Measurements from ENCODE around the gene DCAF7.

The DCAF7 gene, protein sequence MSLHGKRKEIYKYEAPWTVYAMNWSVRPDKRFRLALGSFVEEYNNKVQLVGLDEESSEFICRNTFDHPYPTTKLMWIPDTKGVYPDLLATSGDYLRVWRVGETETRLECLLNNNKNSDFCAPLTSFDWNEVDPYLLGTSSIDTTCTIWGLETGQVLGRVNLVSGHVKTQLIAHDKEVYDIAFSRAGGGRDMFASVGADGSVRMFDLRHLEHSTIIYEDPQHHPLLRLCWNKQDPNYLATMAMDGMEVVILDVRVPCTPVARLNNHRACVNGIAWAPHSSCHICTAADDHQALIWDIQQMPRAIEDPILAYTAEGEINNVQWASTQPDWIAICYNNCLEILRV

DNA sequence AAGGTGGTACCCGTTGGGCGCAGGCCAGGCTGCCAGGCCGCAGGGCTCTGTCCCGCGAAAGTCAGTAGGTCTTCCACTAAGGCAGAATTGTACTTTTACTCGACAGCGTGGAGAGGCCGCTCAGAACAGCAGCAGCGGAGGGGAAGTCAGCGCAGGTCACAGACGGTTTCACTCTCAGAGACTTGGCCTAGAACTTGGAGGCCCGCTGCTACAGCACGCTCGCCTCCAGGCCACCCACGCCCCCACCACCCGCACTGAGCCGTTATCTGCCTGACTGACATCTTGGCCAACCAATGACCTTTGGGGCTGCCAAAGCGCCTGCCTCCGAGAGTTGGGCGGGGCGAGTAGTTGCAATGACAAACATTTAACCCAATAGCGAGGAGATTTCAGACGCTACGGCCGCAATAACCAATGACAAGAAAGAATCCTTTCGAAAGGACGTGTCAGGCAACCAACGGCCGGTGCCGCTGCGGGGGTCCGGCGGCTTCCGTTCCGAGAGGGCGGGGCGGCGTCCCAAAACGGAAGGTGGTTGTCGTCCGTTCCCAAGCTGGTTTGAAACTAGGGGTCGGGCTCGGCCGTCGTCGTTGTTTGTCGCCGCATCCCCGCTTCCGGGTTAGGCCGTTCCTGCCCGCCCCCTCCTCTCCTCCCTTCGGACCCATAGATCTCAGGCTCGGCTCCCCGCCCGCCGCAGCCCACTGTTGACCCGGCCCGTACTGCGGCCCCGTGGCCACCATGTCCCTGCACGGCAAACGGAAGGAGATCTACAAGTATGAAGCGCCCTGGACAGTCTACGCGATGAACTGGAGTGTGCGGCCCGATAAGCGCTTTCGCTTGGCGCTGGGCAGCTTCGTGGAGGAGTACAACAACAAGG lies at the start of gene DCAF7:
TSS of gene DCAF7 (plus strand) at position 532 of the 871 bp plus-strand sequence. CDS start at position 733, 201 bp downstream.
- DNase-seq = peak; percentile 95 to 98 (median 97)

DNA sequence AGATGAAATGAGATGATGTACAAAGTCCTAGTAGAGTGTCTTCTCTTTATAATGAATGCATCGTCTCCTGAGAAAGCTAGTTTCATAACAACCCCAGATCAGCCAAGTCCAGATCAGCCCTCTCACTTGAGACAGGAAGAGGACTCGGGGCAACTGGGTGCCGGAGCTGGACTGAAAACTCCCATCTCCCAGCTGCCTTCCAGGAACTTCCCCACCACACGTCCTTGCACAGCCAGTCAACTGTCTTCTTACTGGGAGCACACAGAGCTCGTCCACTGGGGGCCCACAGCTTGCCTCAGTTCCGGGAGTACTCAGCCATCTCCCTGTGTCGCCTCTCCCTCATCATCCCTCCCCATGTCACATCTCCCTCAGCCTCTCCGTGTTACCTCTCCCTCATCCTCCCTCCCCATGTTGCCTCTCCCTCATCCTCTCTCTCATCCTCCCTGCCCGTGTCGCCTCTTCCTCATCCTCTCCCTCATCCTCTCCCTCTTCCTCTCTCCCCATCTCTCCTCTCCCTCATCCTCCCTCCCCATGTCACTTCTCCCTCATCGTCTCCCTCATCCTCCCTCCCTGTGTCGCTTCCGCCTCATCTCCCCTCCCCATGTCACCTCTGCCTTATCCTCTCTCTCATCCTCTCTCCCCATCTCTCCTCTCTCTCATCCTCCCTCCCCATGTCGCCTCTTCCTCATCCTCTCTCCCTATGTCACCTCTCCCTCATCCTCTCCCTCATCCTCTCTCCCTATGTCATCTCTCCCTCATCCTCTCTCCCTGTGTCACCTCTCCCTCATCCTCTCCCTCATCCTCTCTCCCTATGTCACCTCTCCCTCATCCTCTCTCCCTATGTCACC lies 49.5 kb upstream of the DCAF7 start:
- no peak for DNase-seq

DNA sequence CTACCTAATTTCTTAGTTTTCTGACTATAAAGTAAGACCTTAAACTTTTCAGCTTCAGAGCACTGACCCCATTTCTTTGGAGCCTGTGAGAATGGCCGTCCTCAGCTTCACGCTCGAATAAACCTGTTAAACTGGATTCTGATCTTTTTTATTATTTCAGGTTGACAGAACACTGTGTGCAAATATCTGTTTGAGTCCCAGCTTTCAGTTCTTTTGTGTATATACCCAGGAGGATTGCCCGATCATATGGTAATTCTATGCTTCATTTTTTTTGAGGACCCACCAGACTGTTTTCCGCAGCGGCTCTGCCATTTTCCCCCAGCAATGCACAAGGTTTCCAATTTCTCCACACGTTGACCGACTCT lies 47.0 kb upstream of the DCAF7 start:
- DNase-seq = no peak

DNA sequence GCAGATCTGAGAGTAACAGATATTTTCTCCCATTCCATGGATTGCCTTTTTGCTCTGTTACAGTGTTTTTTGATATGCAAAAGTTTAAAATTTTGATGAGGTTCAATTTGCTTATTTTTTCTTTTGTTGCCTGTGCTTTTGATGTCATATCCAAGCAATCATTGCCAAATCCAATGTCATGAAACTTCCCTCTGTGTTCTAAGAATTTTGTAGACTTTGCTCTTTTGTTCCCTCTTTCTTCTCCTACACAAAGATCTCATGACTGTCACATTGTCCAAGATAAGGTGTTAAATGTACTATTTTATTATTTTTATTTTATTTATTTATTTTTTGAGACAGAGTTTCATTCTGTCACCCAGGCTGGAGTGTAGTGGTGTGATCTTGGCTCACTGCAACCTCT lies 46.0 kb upstream of the DCAF7 start:
- DNase-seq = no peak

DNA sequence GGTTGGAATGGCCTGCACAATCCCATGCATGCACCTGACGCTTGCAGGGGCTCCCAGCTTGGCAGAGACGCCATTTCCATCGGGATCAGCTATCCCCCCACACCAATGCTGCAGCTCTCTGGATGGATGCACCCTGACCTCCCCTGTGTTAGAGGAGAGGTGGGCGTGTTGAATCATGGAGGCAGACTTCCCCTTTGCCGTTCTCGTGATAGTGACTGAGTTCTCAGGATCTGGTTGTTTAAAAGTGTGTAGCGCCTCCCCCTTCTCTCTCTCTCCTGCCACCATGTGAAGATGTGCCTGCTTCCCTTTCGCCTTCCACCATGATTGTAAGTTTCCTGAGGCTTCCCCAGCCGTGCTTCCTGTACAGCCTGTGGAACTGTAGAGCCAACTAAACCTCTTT lies 44.9 kb upstream of the DCAF7 start:
- no peak for DNase-seq

DNA sequence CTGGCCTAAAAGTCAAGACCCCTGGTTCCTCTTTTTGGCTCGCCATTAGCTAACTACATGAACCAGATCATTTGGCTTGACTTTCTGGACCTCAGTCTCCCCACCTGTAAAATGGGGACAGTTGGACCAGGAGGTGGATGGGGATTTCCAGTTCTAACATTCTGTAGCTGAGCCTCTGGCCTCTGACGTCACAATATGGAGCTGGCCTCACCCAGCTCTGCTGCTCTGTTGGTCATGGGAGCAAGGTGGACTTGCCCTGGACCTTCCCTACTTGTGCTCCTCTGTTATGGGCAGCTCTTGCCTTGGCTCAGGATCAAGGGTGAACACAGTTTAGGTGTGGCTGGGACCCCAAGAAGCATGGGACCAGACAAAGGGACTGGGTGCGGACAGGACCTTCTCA lies 43.6 kb upstream of the DCAF7 start:
- DNase-seq = no peak

DNA sequence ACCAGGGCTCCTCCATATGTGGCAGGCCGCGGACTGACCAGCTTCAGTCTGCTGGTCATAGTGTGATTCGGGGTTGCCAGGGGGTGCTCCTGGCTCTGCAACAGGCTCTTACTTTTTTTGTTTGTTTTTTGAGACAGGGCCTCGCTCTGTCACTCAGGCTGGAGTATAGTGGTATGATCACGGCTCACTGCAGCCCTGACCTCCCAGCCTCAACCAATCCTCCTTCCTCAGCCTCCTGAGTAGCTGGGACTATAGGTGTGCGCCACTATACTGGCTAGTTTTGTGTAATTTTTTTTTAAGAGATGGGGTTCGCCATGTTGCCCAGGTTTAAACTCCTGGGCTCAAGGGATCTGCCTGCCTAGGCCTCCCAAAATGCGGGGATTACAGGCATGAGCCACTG lies 38.9 kb upstream of the DCAF7 start:
- DNase-seq = no peak

DNA sequence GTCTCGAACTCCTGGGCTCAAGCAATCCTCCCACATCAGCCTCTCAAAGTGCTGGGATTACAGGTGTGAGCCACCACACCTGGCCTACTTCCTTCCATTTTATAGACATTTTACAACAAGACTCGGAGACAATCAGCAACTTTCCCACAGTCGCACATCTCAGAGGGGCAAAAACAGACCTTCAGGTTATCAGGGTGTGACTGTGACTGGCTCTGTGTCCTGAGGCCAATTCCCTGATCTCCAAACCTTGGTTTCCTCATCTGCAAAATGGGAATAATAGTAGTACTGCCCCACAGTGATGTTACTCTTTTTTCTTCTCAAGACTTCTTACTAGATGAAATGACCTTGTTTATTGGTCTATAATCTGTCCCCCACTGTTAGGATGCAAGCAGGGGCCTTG lies 37.9 kb upstream of the DCAF7 start:
- no peak for DNase-seq

DNA sequence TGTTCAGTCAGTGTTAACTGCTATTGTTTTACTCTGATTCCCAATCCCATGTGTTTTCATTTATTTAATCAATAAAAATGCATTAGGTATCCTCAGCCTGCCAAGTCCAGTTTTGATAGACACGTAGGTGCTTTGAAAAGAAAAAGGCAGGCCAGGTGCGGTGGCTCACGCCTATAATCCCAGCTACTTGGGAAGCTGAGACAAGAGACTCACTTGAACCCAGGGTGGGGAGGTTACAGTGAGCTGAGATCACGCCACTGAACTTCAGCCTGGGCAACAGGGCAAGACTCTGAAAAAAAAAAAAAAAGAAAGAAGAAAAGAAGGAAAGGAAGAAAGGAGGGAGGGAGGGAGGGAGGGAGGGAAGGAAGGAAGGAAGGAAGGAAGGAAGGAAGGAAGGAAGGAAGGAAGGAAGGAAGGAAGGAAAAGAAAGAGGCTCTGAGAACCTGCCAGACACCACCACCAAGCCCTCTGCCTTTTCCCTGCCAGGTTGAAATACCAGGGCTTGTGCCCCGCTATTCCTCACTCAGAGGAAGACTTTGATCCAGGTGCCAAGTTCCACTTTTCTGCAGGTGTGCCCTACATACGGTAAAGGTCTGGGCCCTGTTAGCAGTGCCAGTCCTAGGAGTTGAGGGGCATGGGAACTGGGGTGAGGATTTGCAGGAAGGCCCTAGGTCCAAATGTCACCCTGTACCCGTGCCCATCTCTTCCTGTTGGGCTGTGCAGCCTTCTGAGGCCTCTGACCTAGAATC lies 37.2 kb upstream of the DCAF7 start:
- no peak for DNase-seq

DNA sequence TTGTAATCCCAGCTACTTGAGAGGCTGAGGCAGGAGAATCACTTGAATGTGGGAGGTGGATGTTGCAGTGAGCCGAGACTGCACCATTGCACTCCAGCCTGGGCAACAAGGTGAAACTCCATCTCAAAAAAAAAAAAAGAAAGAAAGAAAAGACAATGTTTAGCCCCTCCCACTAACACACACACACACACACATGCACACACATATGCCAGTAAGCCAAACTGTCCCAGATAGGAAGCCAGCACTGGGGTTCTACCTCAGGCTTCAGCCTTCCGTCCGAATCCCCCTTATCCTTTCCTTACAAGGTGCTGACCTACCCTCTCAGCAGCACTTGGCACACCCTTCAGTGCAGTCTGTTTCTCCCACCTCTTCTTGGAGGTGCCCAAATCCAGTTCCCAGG lies 35.8 kb upstream of the DCAF7 start:
- no peak for DNase-seq

DNA sequence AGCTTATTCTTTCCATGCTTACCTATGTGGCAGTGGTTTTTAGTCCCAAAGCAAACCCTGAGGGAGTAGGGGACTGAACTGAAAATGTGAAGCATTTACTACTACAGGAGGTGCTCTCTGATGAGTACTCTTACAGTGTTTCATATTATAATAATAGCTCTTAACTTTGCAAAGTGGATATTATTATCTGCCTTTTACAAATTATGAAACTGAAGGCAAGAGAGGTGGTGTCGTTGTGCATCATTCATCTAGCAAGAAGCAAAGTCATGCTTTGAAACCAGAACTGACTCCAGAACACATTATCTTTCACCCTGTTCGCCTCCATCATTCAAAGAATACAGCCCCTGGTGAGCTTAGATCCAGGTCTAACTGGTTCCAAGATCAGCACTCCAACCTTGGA lies 35.3 kb upstream of the DCAF7 start:
- no peak for DNase-seq

DNA sequence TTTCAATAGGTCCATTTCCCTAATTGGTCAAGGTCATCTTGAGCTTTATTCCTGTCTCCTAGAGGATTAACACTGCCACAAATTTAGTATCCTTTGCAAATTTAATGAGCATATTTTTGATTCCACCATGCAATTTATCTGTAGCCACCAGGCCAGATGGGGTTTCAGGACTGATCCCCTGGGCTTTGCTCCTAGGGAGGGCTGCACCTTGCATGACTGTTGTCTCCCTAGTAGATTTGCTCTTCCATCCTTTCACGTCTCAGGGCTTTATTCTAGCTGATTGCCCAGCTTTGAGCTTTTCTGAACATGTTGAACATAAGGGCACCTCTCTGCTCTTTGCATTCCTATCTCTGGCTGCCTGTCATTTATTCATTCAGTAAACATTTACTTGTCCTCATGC lies 34.9 kb upstream of the DCAF7 start:
- no peak for DNase-seq

DNA sequence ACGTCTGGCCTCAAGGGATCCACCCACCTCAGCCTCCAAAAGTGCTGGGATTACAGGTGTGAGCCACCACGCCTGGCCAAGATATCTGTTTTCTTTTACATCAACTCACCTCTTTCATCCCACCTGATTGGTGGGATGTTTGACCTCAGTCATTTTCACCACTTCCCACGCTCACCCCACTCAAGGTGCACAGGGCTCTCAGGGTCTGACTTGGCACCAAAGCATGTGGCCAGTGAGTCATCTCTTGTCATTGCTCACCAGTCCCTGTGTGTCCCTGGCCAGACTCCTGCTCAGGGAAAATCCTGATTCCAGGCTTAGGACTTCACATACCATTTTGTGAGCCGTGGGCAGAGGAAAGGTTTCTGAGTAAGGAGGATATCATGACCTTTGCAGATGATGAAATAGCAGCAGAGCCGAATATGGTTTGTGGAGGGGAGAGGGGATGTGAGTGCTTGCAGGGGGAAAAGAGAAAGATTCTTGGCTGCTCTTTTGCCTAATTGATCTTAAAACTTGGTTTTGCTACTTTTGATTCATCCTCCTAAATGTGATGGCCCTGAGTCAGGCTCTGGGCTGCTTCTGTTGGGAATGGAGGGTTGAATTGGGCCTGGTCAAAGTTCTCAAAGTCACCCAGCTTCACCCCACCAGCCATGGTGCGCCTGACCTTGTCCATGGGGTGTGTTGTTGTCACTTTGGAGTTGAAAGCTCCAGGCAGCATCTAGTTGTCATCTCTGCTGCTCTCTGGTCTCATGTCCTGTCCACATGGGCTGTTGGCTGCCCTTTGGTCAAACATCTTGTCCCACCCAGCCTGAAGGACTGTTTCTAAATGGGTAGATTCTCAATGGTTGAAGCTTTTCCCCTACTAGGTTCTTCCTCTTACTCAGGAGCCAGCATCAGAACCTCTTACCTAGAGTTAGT lies 33.1 kb upstream of the DCAF7 start:
- no peak for DNase-seq

DNA sequence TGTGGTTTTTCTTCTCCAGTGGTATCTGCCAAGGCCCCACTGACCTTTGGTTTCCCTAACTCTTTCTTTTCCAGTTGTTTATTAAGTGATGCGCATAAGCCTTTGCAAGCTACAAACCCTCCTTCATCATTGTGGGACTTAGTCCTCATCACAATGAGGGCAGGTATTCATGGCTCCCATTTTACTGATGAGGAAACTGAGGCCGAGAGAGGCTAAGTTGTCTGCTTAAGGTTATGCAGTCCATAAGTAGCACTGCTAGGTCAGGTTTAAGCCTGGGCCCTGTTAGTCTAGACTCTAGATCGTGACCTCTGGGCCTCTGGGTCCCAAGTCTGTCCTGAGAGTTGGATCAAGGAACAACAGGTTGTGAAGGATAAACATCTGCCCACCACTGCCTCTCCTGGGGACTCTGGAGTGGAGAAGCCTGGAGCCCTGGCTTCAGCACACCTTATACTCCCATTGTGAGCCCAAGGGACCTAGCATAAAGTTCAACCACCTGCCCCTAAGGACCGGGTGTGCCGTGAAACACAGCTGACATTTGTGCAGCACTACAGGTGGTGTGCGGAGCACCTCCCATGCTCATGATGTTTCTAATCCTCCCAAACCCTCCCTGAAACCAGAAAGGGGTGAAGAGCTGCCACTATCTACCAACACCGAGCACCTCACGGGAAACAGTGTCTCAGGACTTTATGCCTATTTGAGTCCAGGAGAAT lies 32.3 kb upstream of the DCAF7 start:
- DNase-seq = no peak

DNA sequence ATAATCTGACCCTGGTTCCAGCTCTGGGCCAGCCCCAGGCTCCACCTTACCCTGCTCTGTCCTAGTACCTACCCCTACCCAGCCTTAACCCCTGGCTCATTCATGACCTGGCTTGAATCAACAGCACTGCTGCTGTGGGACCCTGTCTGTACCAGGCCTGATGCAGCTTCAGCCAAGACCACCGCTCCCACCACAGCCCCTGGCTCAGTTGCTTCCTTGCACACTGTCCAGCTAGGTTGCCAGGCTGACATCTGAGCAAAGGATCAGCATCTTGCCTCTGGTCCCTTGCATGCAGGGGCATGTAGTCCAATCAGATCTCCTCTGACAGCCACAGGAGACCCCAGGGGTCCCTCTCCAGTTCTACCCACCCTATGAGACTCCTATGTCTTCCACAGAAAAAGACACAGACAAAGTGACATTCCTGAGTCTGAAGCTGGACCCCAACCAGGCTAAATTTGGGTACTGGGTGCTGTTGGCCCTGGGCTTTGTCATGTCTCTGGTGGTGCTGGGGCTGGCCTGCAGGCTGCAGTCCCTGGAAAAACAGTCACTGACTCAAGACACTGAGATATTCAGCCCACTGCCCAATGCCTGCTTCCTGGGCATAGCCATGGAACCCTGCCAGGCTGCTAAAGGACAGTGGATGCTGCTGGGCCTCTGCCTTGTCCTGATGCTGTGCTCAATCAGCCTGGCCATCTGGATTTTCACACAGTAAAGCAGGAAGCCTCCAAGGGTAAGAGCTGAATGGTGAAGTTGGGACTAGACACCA lies 31.0 kb upstream of the DCAF7 start:
- DNase-seq = no peak

DNA sequence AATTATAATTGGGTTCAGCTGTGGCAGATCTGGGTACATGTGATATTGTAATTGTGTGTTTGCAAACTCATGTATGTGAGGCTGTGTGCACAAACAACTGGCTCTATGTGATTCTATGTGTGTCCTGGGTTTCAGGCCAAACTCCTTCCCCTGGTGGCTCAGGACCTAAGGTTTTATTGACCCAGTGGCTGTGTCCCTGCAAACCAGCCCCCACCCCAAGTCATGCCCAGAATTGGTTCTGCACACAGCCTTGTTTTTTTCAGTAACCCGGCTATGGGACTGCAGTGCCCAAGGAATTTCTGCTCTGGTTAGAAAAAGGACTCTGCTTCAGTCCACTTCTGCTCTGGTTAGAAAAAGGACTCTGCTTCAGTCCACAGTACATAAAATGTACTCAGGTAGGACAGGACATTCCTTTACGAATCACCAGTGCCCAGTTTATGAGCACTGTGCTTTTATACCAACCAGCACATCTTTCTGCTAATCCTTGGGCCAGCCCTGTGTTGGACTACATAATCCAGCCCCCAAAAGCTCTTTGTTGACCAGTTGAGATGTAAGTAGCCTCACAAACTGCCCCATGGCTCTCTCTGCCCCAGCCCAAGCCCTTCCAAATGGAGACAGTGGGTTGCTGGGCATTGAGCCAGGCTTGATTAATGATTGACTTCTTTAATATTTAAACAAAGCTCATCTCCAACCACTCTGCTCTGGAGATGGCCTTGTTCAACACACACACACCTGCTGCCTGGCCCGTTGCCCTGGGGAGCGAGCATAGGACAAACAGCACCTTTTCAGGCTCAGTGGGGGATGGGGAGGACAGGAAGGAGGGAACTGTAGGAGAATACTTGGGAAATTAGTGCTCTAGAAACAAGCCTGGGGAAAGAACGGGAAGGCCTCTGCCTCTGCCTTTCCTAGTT lies 30.1 kb upstream of the DCAF7 start:
- no peak for DNase-seq

DNA sequence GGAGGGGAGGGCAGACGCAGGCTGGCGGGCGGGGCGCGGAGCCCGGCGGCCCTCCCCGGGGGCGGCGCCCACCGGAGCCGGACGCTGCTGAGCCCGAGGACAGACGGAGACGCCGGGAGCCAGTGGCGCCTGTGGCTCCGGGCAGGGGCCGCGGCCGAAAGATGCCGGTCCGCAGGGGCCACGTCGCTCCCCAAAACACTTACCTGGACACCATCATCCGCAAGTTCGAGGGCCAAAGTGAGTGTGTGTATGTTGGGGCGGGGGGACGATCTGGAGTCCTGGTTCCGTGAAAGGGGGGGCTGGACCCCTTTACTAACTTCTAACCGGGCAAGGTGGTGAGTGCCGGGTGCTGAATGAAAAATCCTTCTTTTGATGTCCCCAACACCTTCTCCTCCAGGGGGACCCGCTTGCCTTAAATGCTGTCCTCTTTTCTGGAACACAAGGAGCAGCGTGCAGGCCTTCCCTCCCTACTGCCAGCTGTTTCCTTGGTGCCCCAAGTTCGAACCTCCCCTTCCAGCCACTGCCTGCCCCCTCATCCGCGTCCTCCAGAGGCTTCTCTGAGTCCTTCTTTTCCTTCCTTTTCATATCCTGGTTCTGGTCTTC lies 26.9 kb upstream of the DCAF7 start, which contains the start of gene KCNH6:
TSS of gene KCNH6 (plus strand) at position 106 of the 603 bp plus-strand sequence. CDS start at position 162, 56 bp downstream.
- DNase-seq = no peak

DNA sequence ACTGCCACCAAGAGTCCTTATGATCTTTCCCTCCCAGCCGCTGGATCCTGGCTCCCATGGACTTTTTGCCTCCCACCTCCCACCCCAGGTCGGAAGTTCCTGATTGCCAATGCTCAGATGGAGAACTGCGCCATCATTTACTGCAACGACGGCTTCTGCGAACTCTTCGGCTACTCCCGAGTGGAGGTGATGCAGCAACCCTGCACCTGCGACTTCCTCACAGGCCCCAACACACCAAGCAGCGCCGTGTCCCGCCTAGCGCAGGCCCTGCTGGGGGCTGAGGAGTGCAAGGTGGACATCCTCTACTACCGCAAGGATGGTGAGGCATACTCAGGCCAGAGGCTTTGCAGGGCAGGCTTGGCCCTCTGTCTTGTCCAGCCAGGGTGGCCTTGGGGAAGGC lies 26.2 kb upstream of the DCAF7 start:
- DNase-seq = no peak
